Keratinocyte (primary cell): ENCODE data around the gene TRAF2.

Experiments
- EZH2 ChIP-seq: IDR thresholded peaks from one replicate; pipeline ENCODE4 v1.6.1; 2012; ENCODE audit warnings: inconsistent platforms, mild to moderate bottlenecking, low read length, moderate library complexity
- TF ChIP-seq, protein P1 (sequence below), 3 experiments: IDR thresholded peaks in 1 of 3; conservative IDR thresholded peaks in 1 of 3; optimal IDR thresholded peaks in 1 of 3; 2 replicates in 2 of 3; 3 replicates in 1 of 3; pipeline versions ENCODE3 to v1.5.1; 2011; ENCODE audit warnings: low read length in 3 of 3, mild to moderate bottlenecking in 3 of 3, moderate library complexity in 2 of 3, control low read depth in 1 of 3, inconsistent platforms in 1 of 3; ENCODE audit not compliant: insufficient read depth in 2 of 3; ENCODE audit errors: extremely low read depth in 1 of 3

DNA sequence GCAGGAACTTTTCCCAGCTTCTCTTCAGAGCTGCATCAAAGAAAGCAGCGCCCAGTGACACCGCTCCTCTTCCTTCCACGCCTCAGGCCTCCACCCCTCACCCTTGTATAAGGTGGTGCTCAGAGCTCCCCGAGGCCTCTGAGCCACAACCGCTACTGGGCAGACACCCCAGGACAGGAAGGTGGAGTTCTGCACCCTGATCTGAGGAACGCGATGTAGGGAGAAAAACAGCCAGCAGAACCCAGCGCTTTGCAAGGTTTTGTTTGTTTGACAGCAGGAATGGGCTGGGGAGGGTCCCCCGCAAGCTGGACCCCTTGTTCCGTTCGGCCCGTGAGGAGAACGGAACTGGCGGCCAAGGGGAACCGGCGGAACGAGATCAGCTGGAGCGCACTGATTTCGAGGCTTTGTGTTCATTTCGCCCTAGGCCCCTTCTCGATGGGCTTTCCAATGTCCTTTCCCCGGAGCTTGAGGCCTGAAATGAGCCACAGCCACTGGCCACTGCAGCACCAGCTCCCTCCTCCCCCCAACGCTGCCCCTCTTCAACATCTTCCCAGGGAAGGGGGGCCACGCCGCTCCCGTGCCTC, 24.4 kb upstream of the TRAF2 start:
- TF ChIP-seq EZH2, result no peak
- TF ChIP-seq, protein P1, sequence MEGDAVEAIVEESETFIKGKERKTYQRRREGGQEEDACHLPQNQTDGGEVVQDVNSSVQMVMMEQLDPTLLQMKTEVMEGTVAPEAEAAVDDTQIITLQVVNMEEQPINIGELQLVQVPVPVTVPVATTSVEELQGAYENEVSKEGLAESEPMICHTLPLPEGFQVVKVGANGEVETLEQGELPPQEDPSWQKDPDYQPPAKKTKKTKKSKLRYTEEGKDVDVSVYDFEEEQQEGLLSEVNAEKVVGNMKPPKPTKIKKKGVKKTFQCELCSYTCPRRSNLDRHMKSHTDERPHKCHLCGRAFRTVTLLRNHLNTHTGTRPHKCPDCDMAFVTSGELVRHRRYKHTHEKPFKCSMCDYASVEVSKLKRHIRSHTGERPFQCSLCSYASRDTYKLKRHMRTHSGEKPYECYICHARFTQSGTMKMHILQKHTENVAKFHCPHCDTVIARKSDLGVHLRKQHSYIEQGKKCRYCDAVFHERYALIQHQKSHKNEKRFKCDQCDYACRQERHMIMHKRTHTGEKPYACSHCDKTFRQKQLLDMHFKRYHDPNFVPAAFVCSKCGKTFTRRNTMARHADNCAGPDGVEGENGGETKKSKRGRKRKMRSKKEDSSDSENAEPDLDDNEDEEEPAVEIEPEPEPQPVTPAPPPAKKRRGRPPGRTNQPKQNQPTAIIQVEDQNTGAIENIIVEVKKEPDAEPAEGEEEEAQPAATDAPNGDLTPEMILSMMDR (optimal IDR thresholded peaks at IDR 0.05 in 1 of 3, IDR thresholded peaks at IDR 0.05 in 1 of 3, conservative IDR thresholded peaks at IDR 0.05 in 1 of 3; ENCODE audit: extremely low read depth in 1 of 3, insufficient read depth in 2 of 3, low read length in 3 of 3), result no peak
